ENCODE data around the gene NOL3. TPM values are rescaled to one million over a fixed set of nuclear protein-coding genes. Genes with fewer than 3 reads are reported as not detected.

Gene NOL3
- total and polyA plus RNA-seq, 9 donors, result 14.7 to 44.7 (median 22.1) TPM

GRCh38 chr16:67206129-67206837, 35.9 kb downstream of the NOL3 start:
- Histone ChIP-seq H3K27me3 (ENCODE audit: control insufficient read depth, insufficient read depth, low read length) (no peaks in the 10 kb centered on the region), H3K4me1 (ENCODE audit: control insufficient read depth, insufficient read depth, low read length) (peaks cover 11% of the 10 kb centered on the region), H3K36me3 (ENCODE audit: control insufficient read depth, insufficient read depth, low read length) (peaks cover 46% of the 10 kb centered on the region), H3K4me3 (ENCODE audit: low read length) (no peak overlapping the region), H3K9me3 (replicated peaks; ENCODE audit: control insufficient read depth, low read depth, low read length) (no peaks in the 10 kb centered on the region), H3K27ac (ENCODE audit: low read length) (no peak overlapping the region)
- no peak for DNase-seq
- 87% methylated on average over 8 of the region's 8 CpGs for WGBS (ENCODE audit: insufficient coverage)

GRCh38 chr16:67206838-67207248, 36.5 kb downstream of the NOL3 start:
- peaks cover 41% of the 10 kb centered on the region for H3K36me3 ChIP-seq (ENCODE audit: control insufficient read depth, insufficient read depth, low read length)
- no peak for DNase-seq
- no peak overlapping the region for H3K27ac ChIP-seq (ENCODE audit: low read length)
- peaks cover 11% of the 10 kb centered on the region for H3K4me1 ChIP-seq (ENCODE audit: control insufficient read depth, insufficient read depth, low read length)
- no peaks in the 10 kb centered on the region for H3K9me3 ChIP-seq (replicated peaks; ENCODE audit: control insufficient read depth, low read depth, low read length)
- H3K27me3 ChIP-seq (ENCODE audit: control insufficient read depth, insufficient read depth, low read length), result no peaks in the 10 kb centered on the region
- H3K4me3 ChIP-seq (ENCODE audit: low read length), result no peak overlapping the region
- WGBS (ENCODE audit: insufficient coverage), result 83% methylated on average over 2 of the region's 3 CpGs

- no peaks in the 10 kb centered on the region for H3K27me3 ChIP-seq (ENCODE audit: control insufficient read depth, insufficient read depth, low read length)
- WGBS (ENCODE audit: insufficient coverage), result 67% methylated on average over 21 of the region's 21 CpGs
- peaks cover 11% of the 10 kb centered on the region for H3K4me1 ChIP-seq (ENCODE audit: control insufficient read depth, insufficient read depth, low read length)
- no peaks in the 10 kb centered on the region for H3K9me3 ChIP-seq (replicated peaks; ENCODE audit: control insufficient read depth, low read depth, low read length)
- DNase-seq, result no peak
- no peak overlapping the region for H3K4me3 ChIP-seq (ENCODE audit: low read length)
- no peak overlapping the region for H3K27ac ChIP-seq (ENCODE audit: low read length)
- peaks cover 35% of the 10 kb centered on the region for H3K36me3 ChIP-seq (ENCODE audit: control insufficient read depth, insufficient read depth, low read length)
Observed at GRCh38 chr16:67207249-67208091, 37.1 kb downstream of the NOL3 start.

- WGBS (ENCODE audit: insufficient coverage), result 90% methylated on average over 7 of the region's 11 CpGs
- Histone ChIP-seq H3K4me3 (ENCODE audit: low read length) (no peak overlapping the region), H3K27ac (ENCODE audit: low read length) (no peak overlapping the region)
Observed at GRCh38 chr16:67208154-67208896, 38.0 kb downstream of the NOL3 start.

GRCh38 chr16:67209565-67209964, 39.2 kb downstream of the NOL3 start:
- Histone ChIP-seq H3K27me3 (ENCODE audit: control insufficient read depth, insufficient read depth, low read length) (no peaks in the 10 kb centered on the region), H3K36me3 (ENCODE audit: control insufficient read depth, insufficient read depth, low read length) (peaks cover 19% of the 10 kb centered on the region), H3K27ac (ENCODE audit: low read length) (no peak overlapping the region), H3K4me3 (ENCODE audit: low read length) (no peak overlapping the region), H3K4me1 (ENCODE audit: control insufficient read depth, insufficient read depth, low read length) (peaks cover 11% of the 10 kb centered on the region), H3K9me3 (replicated peaks; ENCODE audit: control insufficient read depth, low read depth, low read length) (no peaks in the 10 kb centered on the region)
- DNase-seq, result no peak
- 67% methylated on average over 1 of the region's 8 CpGs for WGBS (ENCODE audit: insufficient coverage)

More at GRCh38 chr16:67208154-67208896, 38.0 kb downstream of the NOL3 start:
- peaks cover 26% of the 10 kb centered on the region for H3K36me3 ChIP-seq (ENCODE audit: control insufficient read depth, insufficient read depth, low read length)
- no peak for DNase-seq
- H3K27me3 ChIP-seq (ENCODE audit: control insufficient read depth, insufficient read depth, low read length), result no peaks in the 10 kb centered on the region
- H3K4me1 ChIP-seq (ENCODE audit: control insufficient read depth, insufficient read depth, low read length), result peaks cover 11% of the 10 kb centered on the region
- H3K9me3 ChIP-seq (replicated peaks; ENCODE audit: control insufficient read depth, low read depth, low read length), result no peaks in the 10 kb centered on the region

- 75% methylated on average over 25 of the region's 25 CpGs for WGBS (ENCODE audit: insufficient coverage)
- DNase-seq, result no peak
- Histone ChIP-seq H3K9me3 (replicated peaks; ENCODE audit: control insufficient read depth, low read depth, low read length) (no peaks in the 10 kb centered on the region), H3K4me3 (ENCODE audit: low read length) (no peak overlapping the region), H3K27ac (ENCODE audit: low read length) (no peak overlapping the region), H3K36me3 (ENCODE audit: control insufficient read depth, insufficient read depth, low read length) (peaks cover 19% of the 10 kb centered on the region), H3K27me3 (ENCODE audit: control insufficient read depth, insufficient read depth, low read length) (no peaks in the 10 kb centered on the region), H3K4me1 (ENCODE audit: control insufficient read depth, insufficient read depth, low read length) (peaks cover 11% of the 10 kb centered on the region)
Observed at GRCh38 chr16:67210069-67210937, 40.0 kb downstream of the NOL3 start.

GRCh38 chr16:67211674-67212073, 41.3 kb downstream of the NOL3 start:
- no peak overlapping the region for H3K27ac ChIP-seq (ENCODE audit: low read length)
- no peaks in the 10 kb centered on the region for H3K9me3 ChIP-seq (replicated peaks; ENCODE audit: control insufficient read depth, low read depth, low read length)
- no peak for DNase-seq
- no peaks in the 10 kb centered on the region for H3K27me3 ChIP-seq (ENCODE audit: control insufficient read depth, insufficient read depth, low read length)
- H3K4me3 ChIP-seq (ENCODE audit: low read length), result no peak overlapping the region
- H3K36me3 ChIP-seq (ENCODE audit: control insufficient read depth, insufficient read depth, low read length), result peaks cover 15% of the 10 kb centered on the region
- 67% methylated on average over 7 of the region's 7 CpGs for WGBS (ENCODE audit: insufficient coverage)
- peaks cover 14% of the 10 kb centered on the region for H3K4me1 ChIP-seq (ENCODE audit: control insufficient read depth, insufficient read depth, low read length)

GRCh38 chr16:67212766-67213165, 42.4 kb downstream of the NOL3 start:
- no peaks in the 10 kb centered on the region for H3K9me3 ChIP-seq (replicated peaks; ENCODE audit: control insufficient read depth, low read depth, low read length)
- peaks cover 18% of the 10 kb centered on the region for H3K36me3 ChIP-seq (ENCODE audit: control insufficient read depth, insufficient read depth, low read length)
- no peak for DNase-seq
- H3K4me1 ChIP-seq (ENCODE audit: control insufficient read depth, insufficient read depth, low read length), result peaks cover 17% of the 10 kb centered on the region
- H3K27me3 ChIP-seq (ENCODE audit: control insufficient read depth, insufficient read depth, low read length), result no peaks in the 10 kb centered on the region
- H3K27ac ChIP-seq (ENCODE audit: low read length), result no peak overlapping the region
- no peak overlapping the region for H3K4me3 ChIP-seq (ENCODE audit: low read length)

GRCh38 chr16:67213197-67214019, 43.1 kb downstream of the NOL3 start:
- 72% methylated on average over 4 of the region's 8 CpGs for WGBS (ENCODE audit: insufficient coverage)
- no peak overlapping the region for H3K27ac ChIP-seq (ENCODE audit: low read length)
- H3K9me3 ChIP-seq (replicated peaks; ENCODE audit: control insufficient read depth, low read depth, low read length), result no peaks in the 10 kb centered on the region
- H3K36me3 ChIP-seq (ENCODE audit: control insufficient read depth, insufficient read depth, low read length), result peaks cover 18% of the 10 kb centered on the region
- no peak for DNase-seq
- peaks cover 17% of the 10 kb centered on the region for H3K4me1 ChIP-seq (ENCODE audit: control insufficient read depth, insufficient read depth, low read length)
- H3K27me3 ChIP-seq (ENCODE audit: control insufficient read depth, insufficient read depth, low read length), result no peaks in the 10 kb centered on the region
- H3K4me3 ChIP-seq (ENCODE audit: low read length), result no peak overlapping the region
